CD8-positive, alpha-beta memory T cell (primary cell): Measurements from ENCODE around the gene PIK3C2A. TPM values are rescaled to one million over a fixed set of nuclear protein-coding genes. Genes with fewer than 3 reads are reported as not detected.

ENCODE experiments used
- CTCF ChIA-PET: fragments of 350-600 bp; sonication (Branson Sonifier 250); formaldehyde crosslinking; loops from one replicate; lab custom pipeline; 2021; ENCODE audit warnings: antibody characterized with exemption; lab: Charles Lee
- POLR2A ChIA-PET: fragments of 350-600 bp; sonication (Branson Sonifier 250); formaldehyde crosslinking; loops from one replicate; lab custom pipeline; 2021; ENCODE audit warnings: antibody characterized with exemption; lab: Charles Lee
- DNase-seq, 5 donors: peaks; one replicate each; pipeline versions ENCODE4 v3.0.0 to v3.0.0-alpha.2; 2020 to 2022; ENCODE audit warnings: mixed read lengths in 1 of 5
- H3K27ac ChIP-seq: one replicate; pipeline ENCODE4 v1.7.0; 2013; ENCODE audit warnings: low read depth, mild to moderate bottlenecking, low read length, moderate library complexity
- H3K27me3 ChIP-seq: 2 replicates; pipeline ENCODE4 v1.7.0; 2013; ENCODE audit warnings: low read length, mild to moderate bottlenecking; ENCODE audit not compliant: insufficient read depth, poor library complexity, severe bottlenecking
- H3K36me3 ChIP-seq: 2 replicates; pipeline ENCODE4 v1.7.0; 2013; ENCODE audit warnings: mild to moderate bottlenecking, low read length, moderate library complexity; ENCODE audit not compliant: insufficient read depth
- H3K4me1 ChIP-seq: 2 replicates; pipeline ENCODE4 v1.7.0; 2013; ENCODE audit warnings: mild to moderate bottlenecking, low read length, moderate library complexity; ENCODE audit not compliant: insufficient read depth
- H3K4me3 ChIP-seq: 2 replicates; pipeline ENCODE4 v1.7.0; 2013; ENCODE audit warnings: mild to moderate bottlenecking, low read length
- H3K9me3 ChIP-seq: 2 replicates; pipeline ENCODE4 v1.7.0; 2013; ENCODE audit warnings: mild to moderate bottlenecking, low read length
- H3K27ac Mint-ChIP-seq, 8 donors: one replicate each; pipeline ENCODE4 v1.8.0; 2020 to 2021; ENCODE audit warnings: mixed read lengths in 8 of 8, mild to moderate bottlenecking in 6 of 8, inconsistent platforms in 3 of 8, moderate library complexity in 3 of 8
- H3K27me3 Mint-ChIP-seq, 2 donors: one replicate each; pipeline ENCODE4 v1.8.0; 2020 to 2021; ENCODE audit warnings: mixed read lengths in 2 of 2, mild to moderate bottlenecking in 1 of 2, moderate library complexity in 1 of 2
- H3K36me3 Mint-ChIP-seq, 3 donors: one replicate each; pipeline ENCODE4 v1.8.0; 2020 to 2021; ENCODE audit warnings: mixed read lengths in 3 of 3, inconsistent platforms in 1 of 3, mild to moderate bottlenecking in 1 of 3
- H3K4me1 Mint-ChIP-seq, 3 donors: one replicate each; pipeline ENCODE4 v1.8.0; 2020 to 2021; ENCODE audit warnings: mixed read lengths in 3 of 3, inconsistent platforms in 1 of 3, mild to moderate bottlenecking in 1 of 3
- H3K4me3 Mint-ChIP-seq, 7 donors: one replicate each; pipeline ENCODE4 v1.8.0; 2020 to 2021; ENCODE audit warnings: mixed read lengths in 7 of 7, mild to moderate bottlenecking in 6 of 7, moderate library complexity in 4 of 7, inconsistent platforms in 2 of 7
- H3K9me3 Mint-ChIP-seq, 5 donors: one replicate each; pipeline ENCODE4 v1.8.0; 2020 to 2022; ENCODE audit warnings: mixed read lengths in 5 of 5, mild to moderate bottlenecking in 3 of 5, moderate library complexity in 2 of 5, inconsistent platforms in 1 of 5
- polyA plus RNA-seq: library from polyadenylated mRNA; unstranded; fragments of 300-500 nt; fragmentation: Illumina TruSeq; gene quantifications from one replicate; pipeline ENCODE4 v1.2.3, GENCODE V29; 2021
- total RNA-seq, 2 experiments: library from RNA; stranded (reverse); gene quantifications; one replicate each; pipeline ENCODE4 v1.2.3, GENCODE V29; 2021

The PIK3C2A gene
- total and polyA plus RNA-seq, 3 experiments from 2014 or later = 8.1 to 33.0 (median 30.4) TPM

GRCh38 chr11:17183836-17184235 is 23.9 kb downstream of the PIK3C2A start:
- Histone ChIP-seq H3K4me3 (no peak overlapping the region), H3K9me3 (no peaks in the 10 kb centered on the region), H3K27ac (no peak overlapping the region), H3K4me1 (no peaks in the 10 kb centered on the region), H3K36me3 (no peaks in the 10 kb centered on the region), H3K27me3 (no peaks in the 10 kb centered on the region)
- peaks cover 0 to 1% of the 10 kb centered on the region in 2 donors for H3K27me3 Mint-ChIP-seq
- no peaks in the 10 kb centered on the region for H3K9me3 Mint-ChIP-seq
- no peak for DNase-seq
- ChIA-PET CTCF (no interaction called here), POLR2A (no interaction called here)
- peak overlapping the region in 1 of 8 donors; percentile 10 for H3K27ac Mint-ChIP-seq
- peaks cover 7 to 22% (median 12%) of the 10 kb centered on the region in 3 donors for H3K36me3 Mint-ChIP-seq
- no peak overlapping the region for H3K4me3 Mint-ChIP-seq
- H3K4me1 Mint-ChIP-seq = peaks cover 15 to 36% (median 35%) of the 10 kb centered on the region in 3 donors

- Mint-ChIP-seq H3K4me3 (no peak overlapping the region), H3K4me1 (peaks cover 5 to 26% (median 9%) of the 10 kb centered on the region in 3 donors), H3K27me3 (no peaks in the 10 kb centered on the region), H3K9me3 (no peaks in the 10 kb centered on the region), H3K36me3 (peaks cover 0 to 13% (median 10%) of the 10 kb centered on the region in 3 donors), H3K27ac (no peak overlapping the region)
- DNase-seq = no peak
- Histone ChIP-seq H3K27ac (no peak overlapping the region), H3K36me3 (no peaks in the 10 kb centered on the region), H3K4me1 (no peaks in the 10 kb centered on the region), H3K27me3 (no peaks in the 10 kb centered on the region), H3K9me3 (no peaks in the 10 kb centered on the region), H3K4me3 (no peak overlapping the region)
- POLR2A ChIA-PET = no interaction called here
- CTCF ChIA-PET = no interaction called here
Observed at GRCh38 chr11:17179970-17180369, 27.8 kb downstream of the PIK3C2A start.

GRCh38 chr11:17173332-17173731 is 34.5 kb downstream of the PIK3C2A start:
- no peak overlapping the region for H3K4me3 ChIP-seq
- Mint-ChIP-seq H3K27me3 (no peaks in the 10 kb centered on the region), H3K4me1 (peaks cover 18 to 47% (median 23%) of the 10 kb centered on the region in 3 donors), H3K36me3 (peaks cover 0 to 24% (median 20%) of the 10 kb centered on the region in 3 donors), H3K4me3 (no peak overlapping the region), H3K9me3 (no peaks in the 10 kb centered on the region), H3K27ac (peak overlapping the region in 2 of 8 donors; percentile 6 to 13)
- no peaks in the 10 kb centered on the region for H3K9me3 ChIP-seq
- peaks cover 10% of the 10 kb centered on the region for H3K36me3 ChIP-seq
- peaks cover 3% of the 10 kb centered on the region for H3K4me1 ChIP-seq
- no peak for DNase-seq
- no peaks in the 10 kb centered on the region for H3K27me3 ChIP-seq
- ChIA-PET CTCF (no interaction called here), POLR2A (no interaction called here)
- no peak overlapping the region for H3K27ac ChIP-seq

- Mint-ChIP-seq H3K9me3 (no peaks in the 10 kb centered on the region), H3K4me3 (no peak overlapping the region), H3K27me3 (no peaks in the 10 kb centered on the region), H3K4me1 (peaks cover 23 to 41% (median 23%) of the 10 kb centered on the region in 3 donors), H3K36me3 (peaks cover 0 to 31% (median 20%) of the 10 kb centered on the region in 3 donors), H3K27ac (peak overlapping the region in 1 of 8 donors; percentile 21)
- ChIA-PET POLR2A (no interaction called here), CTCF (no interaction called here)
- DNase-seq = no peak
- Histone ChIP-seq H3K4me1 (peaks cover 3% of the 10 kb centered on the region), H3K27ac (no peak overlapping the region), H3K4me3 (no peak overlapping the region), H3K27me3 (no peaks in the 10 kb centered on the region), H3K36me3 (peaks cover 10% of the 10 kb centered on the region), H3K9me3 (no peaks in the 10 kb centered on the region)
Observed at GRCh38 chr11:17171916-17172315, 35.9 kb downstream of the PIK3C2A start.

- H3K27ac ChIP-seq = no peak overlapping the region
- ChIA-PET POLR2A (no interaction called here), CTCF (no interaction called here)
- H3K9me3 Mint-ChIP-seq = no peaks in the 10 kb centered on the region
- peaks cover 23 to 41% (median 23%) of the 10 kb centered on the region in 3 donors for H3K4me1 Mint-ChIP-seq
- H3K27ac Mint-ChIP-seq = peak overlapping the region in 1 of 8 donors; percentile 21
- peaks cover 3% of the 10 kb centered on the region for H3K4me1 ChIP-seq
- no peaks in the 10 kb centered on the region for H3K27me3 Mint-ChIP-seq
- peaks cover 10% of the 10 kb centered on the region for H3K36me3 ChIP-seq
- no peaks in the 10 kb centered on the region for H3K9me3 ChIP-seq
- no peak overlapping the region for H3K4me3 Mint-ChIP-seq
- no peak for DNase-seq
- no peaks in the 10 kb centered on the region for H3K27me3 ChIP-seq
- H3K4me3 ChIP-seq = no peak overlapping the region
- H3K36me3 Mint-ChIP-seq = peaks cover 0 to 33% (median 20%) of the 10 kb centered on the region in 3 donors
Observed at GRCh38 chr11:17171343-17171742, 36.4 kb downstream of the PIK3C2A start.

- no peaks in the 10 kb centered on the region for H3K27me3 Mint-ChIP-seq
- no peak overlapping the region for H3K4me3 Mint-ChIP-seq
- Histone ChIP-seq H3K27ac (no peak overlapping the region), H3K4me1 (peaks cover 7% of the 10 kb centered on the region), H3K27me3 (no peaks in the 10 kb centered on the region), H3K9me3 (no peaks in the 10 kb centered on the region), H3K36me3 (peaks cover 10% of the 10 kb centered on the region), H3K4me3 (no peak overlapping the region)
- H3K9me3 Mint-ChIP-seq = no peaks in the 10 kb centered on the region
- ChIA-PET CTCF (no interaction called here), POLR2A (no interaction called here)
- peaks cover 0 to 33% (median 20%) of the 10 kb centered on the region in 3 donors for H3K36me3 Mint-ChIP-seq
- H3K27ac Mint-ChIP-seq = peak overlapping the region in 1 of 8 donors; percentile 66
- peaks cover 27 to 44% (median 29%) of the 10 kb centered on the region in 3 donors for H3K4me1 Mint-ChIP-seq
- no peak for DNase-seq
Observed at GRCh38 chr11:17169876-17170275, 37.9 kb downstream of the PIK3C2A start.

- Mint-ChIP-seq H3K36me3 (peaks cover 0 to 29% (median 13%) of the 10 kb centered on the region in 3 donors), H3K9me3 (no peaks in the 10 kb centered on the region), H3K27me3 (peaks cover 0 to 1% of the 10 kb centered on the region in 2 donors), H3K4me1 (peaks cover 57 to 69% (median 58%) of the 10 kb centered on the region in 3 donors), H3K27ac (peak overlapping the region in 3 of 8 donors; percentile 41 to 82 (median 44)), H3K4me3 (no peak overlapping the region)
- CTCF ChIA-PET = no interaction called here
- peaks cover 33% of the 10 kb centered on the region for H3K4me1 ChIP-seq
- no peaks in the 10 kb centered on the region for H3K9me3 ChIP-seq
- no peak overlapping the region for H3K4me3 ChIP-seq
- H3K36me3 ChIP-seq = peaks cover 10% of the 10 kb centered on the region
- no peaks in the 10 kb centered on the region for H3K27me3 ChIP-seq
- POLR2A ChIA-PET = interaction anchor here (0.5 kb wide), 1 partner anchor 36 kb away, joined by 4 read pairs; no protein-coding TSS in a partner anchor
- no peak for DNase-seq
- no peak overlapping the region for H3K27ac ChIP-seq
Observed at GRCh38 chr11:17165247-17165890, 42.4 kb downstream of the PIK3C2A start.
